SK-N-SH (cell line): ENCODE measurements around the gene GJB2. TPM values are rescaled to one million over a fixed set of nuclear protein-coding genes. Genes with fewer than 3 reads are reported as not detected.

Source experiments
- CTCF ChIA-PET: fragments of 300-600, 350-600 bp; formaldehyde crosslinking; extraction: SDS; loops from one replicate; lab custom pipeline; 2021; lab: Yijun Ruan, JAX
- POLR2A ChIA-PET: fragments of 350-600 bp; sonication (Branson Sonifier 250); formaldehyde crosslinking; extraction: SDS; loops from one replicate; lab custom pipeline; 2020; ENCODE audit warnings: antibody characterized with exemption, inconsistent platforms; lab: Yijun Ruan, JAX
- DNase-seq: peaks from one replicate; pipeline ENCODE4 v3.0.0; 2012
- H2AFZ ChIP-seq: fragments of 200-600 bp; sonication (generic); 2 replicates; pipeline ENCODE4 v1.8.1; 2016; ENCODE audit warnings: antibody characterized with exemption, mild to moderate bottlenecking, low read depth
- H3F3A ChIP-seq: fragments of 200-600 bp; sonication (generic); replicated peaks from 2 replicates; pipeline ENCODE3; 2016; ENCODE audit warnings: antibody characterized with exemption, mild to moderate bottlenecking; ENCODE audit not compliant: insufficient read depth
- H3K27ac ChIP-seq, 2 experiments: fragments of 200-500 bp in 1 of 2; fragments of 200-600 bp in 1 of 2; sonication (Bioruptor generic) in 1 of 2; sonication (generic), shearing (Covaris generic) in 1 of 2; 2 replicates each; pipeline versions ENCODE4 v1.5.1 to v1.6.1; 2014 to 2016; ENCODE audit warnings: low read depth in 2 of 2, inconsistent platforms in 1 of 2, low read length in 1 of 2, mild to moderate bottlenecking in 1 of 2, mixed read lengths in 1 of 2
- H3K27me3 ChIP-seq: fragments of 200-600 bp; sonication (generic), shearing (Covaris generic); 2 replicates; pipeline ENCODE4 v1.6.1; 2016; ENCODE audit warnings: mixed run types; ENCODE audit not compliant: insufficient read depth
- H3K36me3 ChIP-seq, 2 experiments: fragments of 200-500 bp in 1 of 2; fragments of 200-600 bp in 1 of 2; sonication (Bioruptor generic) in 1 of 2; sonication (generic) in 1 of 2; replicated peaks in 1 of 2; 2 replicates each; pipeline versions ENCODE3 to v1.5.1; 2014 to 2016; ENCODE audit warnings: low read length in 1 of 2, mild to moderate bottlenecking in 1 of 2; ENCODE audit not compliant: insufficient read depth in 2 of 2, control insufficient read depth in 1 of 2
- H3K4me1 ChIP-seq, 2 experiments: fragments of 200-500 bp in 1 of 2; fragments of 200-600 bp in 1 of 2; sonication (Bioruptor generic) in 1 of 2; sonication (generic), shearing (Covaris generic) in 1 of 2; 2 replicates each; pipeline versions ENCODE4 v1.5.1 to v1.6.1; 2014 to 2016; ENCODE audit warnings: low read depth in 1 of 2, low read length in 1 of 2, mixed run types in 1 of 2; ENCODE audit not compliant: insufficient read depth in 2 of 2, control insufficient read depth in 1 of 2
- H3K4me2 ChIP-seq: fragments of 200-600 bp; sonication (generic), shearing (Covaris generic); 2 replicates; pipeline ENCODE4 v1.6.1; 2017; ENCODE audit warnings: mixed run types
- H3K4me3 ChIP-seq, 2 experiments: fragments of 200-500 bp in 1 of 2; fragments of 200-600 bp in 1 of 2; sonication (Bioruptor generic) in 1 of 2; sonication (generic), shearing (Covaris generic) in 1 of 2; 2 replicates each; pipeline versions ENCODE4 v1.5.1 to v1.8.1; 2014 to 2016; ENCODE audit warnings: low read depth in 2 of 2, inconsistent platforms in 1 of 2, low read length in 1 of 2, mild to moderate bottlenecking in 1 of 2, mixed read lengths in 1 of 2, moderate library complexity in 1 of 2
- H3K79me2 ChIP-seq: fragments of 200-600 bp; sonication (generic); 2 replicates; pipeline ENCODE4 v1.8.1; 2017; ENCODE audit warnings: mild to moderate bottlenecking; ENCODE audit not compliant: insufficient read depth
- H3K9ac ChIP-seq: fragments of 200-600 bp; sonication (generic); 2 replicates; pipeline ENCODE4 v1.6.1; 2017; ENCODE audit warnings: mixed run types
- H3K9me2 ChIP-seq: fragments of 200-600 bp; sonication (generic); 2 replicates; pipeline ENCODE4 v1.6.1; 2017; ENCODE audit warnings: mixed run types
- H3K9me3 ChIP-seq: fragments of 200-600 bp; sonication (generic); 2 replicates; pipeline ENCODE4 v1.6.1; 2017; ENCODE audit warnings: mixed run types, mild to moderate bottlenecking, moderate library complexity
- H4K20me1 ChIP-seq: fragments of 200-600 bp; sonication (generic); 2 replicates; pipeline ENCODE4 v1.6.1; 2017; ENCODE audit warnings: mild to moderate bottlenecking, mixed run types; ENCODE audit not compliant: insufficient read depth
- CHD2 ChIP-seq: fragments of 150-350 bp; IDR thresholded peaks from 2 replicates; pipeline ENCODE4 v1.6.1; 2018; ENCODE audit warnings: low read length; ENCODE audit not compliant: partially characterized antibody
- EP300 ChIP-seq, 2 experiments: IDR thresholded peaks; 2 replicates each; pipeline versions ENCODE4 v1.4.0 to v1.6.1; 2012; ENCODE audit warnings: borderline replicate concordance in 1 of 2, low read depth in 1 of 2, low read length in 1 of 2
- FOXM1 ChIP-seq: IDR thresholded peaks from 2 replicates; pipeline ENCODE4 v1.4.0; 2012; ENCODE audit warnings: low read depth, mild to moderate bottlenecking
- GATA2 ChIP-seq: sonication (generic); formaldehyde crosslinking; IDR thresholded peaks from 2 replicates; pipeline ENCODE4 v1.5.0; 2020; ENCODE audit warnings: mild to moderate bottlenecking, missing genetic modification reagents
- NFIC ChIP-seq: IDR thresholded peaks from 2 replicates; pipeline ENCODE4 v1.4.0; 2012; ENCODE audit warnings: borderline replicate concordance
- NRF1 ChIP-seq: IDR thresholded peaks from 2 replicates; pipeline ENCODE4 v1.6.1; 2012; ENCODE audit warnings: low read depth, mild to moderate bottlenecking, low read length
- RAD21 ChIP-seq: IDR thresholded peaks from 2 replicates; pipeline ENCODE4 v1.6.1; 2012; ENCODE audit warnings: mild to moderate bottlenecking, low read length
- REST ChIP-seq: IDR thresholded peaks from 2 replicates; pipeline ENCODE4 v1.6.1; 2012; ENCODE audit warnings: mild to moderate bottlenecking, low read depth, low read length, moderate library complexity
- SIN3A ChIP-seq: IDR thresholded peaks from 2 replicates; pipeline ENCODE4 v1.6.1; 2012; ENCODE audit warnings: low read depth, mild to moderate bottlenecking, low read length, moderate library complexity, borderline replicate concordance
- TEAD4 ChIP-seq: IDR thresholded peaks from 2 replicates; pipeline ENCODE4 v1.4.0; 2012; ENCODE audit warnings: mild to moderate bottlenecking, borderline replicate concordance; ENCODE audit not compliant: insufficient read depth
- WGBS: methylation state at CpG from one replicate; pipeline ENCODE4 v1.1.6; 2017; ENCODE audit warnings: low lambda C conversion rate; 5-methylcytosine and 5-hydroxymethylcytosine counted together
- polyA plus RNA-seq, 3 experiments: library from polyadenylated mRNA; depleted of rRNA; stranded (reverse); fragments of >200 nt; gene quantifications; 2 replicates each; pipeline ENCODE4 v1.2.3, GENCODE V29; 2012
- TF ChIP-seq, protein P1 (sequence below): fragments of 150-350 bp; IDR thresholded peaks from 2 replicates; pipeline ENCODE4 v1.6.1; 2016; ENCODE audit warnings: mild to moderate bottlenecking, low read depth, low read length
- TF ChIP-seq, protein P2 (sequence below): IDR thresholded peaks from 2 replicates; pipeline ENCODE4; 2012
- TF ChIP-seq, protein P3 (sequence below): IDR thresholded peaks from 2 replicates; pipeline ENCODE4 v1.4.0; 2012; ENCODE audit warnings: low read depth, borderline replicate concordance

GJB2 gene
- polyA plus RNA-seq, 1 of the 3 experiments (the other 2 are of a cell fraction) = not detected

GRCh38 chr13:20209948-20210347, 17.2 kb upstream of the GJB2 start:
- TF ChIP-seq GATA2 (CRISPR knock-in tag) = no peak
- TF ChIP-seq, protein P1, sequence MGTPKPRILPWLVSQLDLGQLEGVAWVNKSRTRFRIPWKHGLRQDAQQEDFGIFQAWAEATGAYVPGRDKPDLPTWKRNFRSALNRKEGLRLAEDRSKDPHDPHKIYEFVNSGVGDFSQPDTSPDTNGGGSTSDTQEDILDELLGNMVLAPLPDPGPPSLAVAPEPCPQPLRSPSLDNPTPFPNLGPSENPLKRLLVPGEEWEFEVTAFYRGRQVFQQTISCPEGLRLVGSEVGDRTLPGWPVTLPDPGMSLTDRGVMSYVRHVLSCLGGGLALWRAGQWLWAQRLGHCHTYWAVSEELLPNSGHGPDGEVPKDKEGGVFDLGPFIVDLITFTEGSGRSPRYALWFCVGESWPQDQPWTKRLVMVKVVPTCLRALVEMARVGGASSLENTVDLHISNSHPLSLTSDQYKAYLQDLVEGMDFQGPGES = no peak
- TF ChIP-seq FOXM1 = no peak
- no peak for TF ChIP-seq NRF1
- no peak for TF ChIP-seq CHD2
- no peak for TF ChIP-seq TEAD4
- TF ChIP-seq SIN3A = no peak
- TF ChIP-seq, protein P2, sequence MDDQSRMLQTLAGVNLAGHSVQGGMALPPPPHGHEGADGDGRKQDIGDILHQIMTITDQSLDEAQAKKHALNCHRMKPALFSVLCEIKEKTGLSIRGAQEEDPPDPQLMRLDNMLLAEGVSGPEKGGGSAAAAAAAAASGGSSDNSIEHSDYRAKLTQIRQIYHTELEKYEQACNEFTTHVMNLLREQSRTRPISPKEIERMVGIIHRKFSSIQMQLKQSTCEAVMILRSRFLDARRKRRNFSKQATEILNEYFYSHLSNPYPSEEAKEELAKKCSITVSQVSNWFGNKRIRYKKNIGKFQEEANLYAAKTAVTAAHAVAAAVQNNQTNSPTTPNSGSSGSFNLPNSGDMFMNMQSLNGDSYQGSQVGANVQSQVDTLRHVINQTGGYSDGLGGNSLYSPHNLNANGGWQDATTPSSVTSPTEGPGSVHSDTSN = no peak
- no peak for TF ChIP-seq EP300 (IDR thresholded peaks at IDR 0.05; ENCODE audit: borderline replicate concordance in 1 of 2, low read depth in 1 of 2, low read length in 1 of 2)
- TF ChIP-seq RAD21 = no peak
- TF ChIP-seq, protein P3, sequence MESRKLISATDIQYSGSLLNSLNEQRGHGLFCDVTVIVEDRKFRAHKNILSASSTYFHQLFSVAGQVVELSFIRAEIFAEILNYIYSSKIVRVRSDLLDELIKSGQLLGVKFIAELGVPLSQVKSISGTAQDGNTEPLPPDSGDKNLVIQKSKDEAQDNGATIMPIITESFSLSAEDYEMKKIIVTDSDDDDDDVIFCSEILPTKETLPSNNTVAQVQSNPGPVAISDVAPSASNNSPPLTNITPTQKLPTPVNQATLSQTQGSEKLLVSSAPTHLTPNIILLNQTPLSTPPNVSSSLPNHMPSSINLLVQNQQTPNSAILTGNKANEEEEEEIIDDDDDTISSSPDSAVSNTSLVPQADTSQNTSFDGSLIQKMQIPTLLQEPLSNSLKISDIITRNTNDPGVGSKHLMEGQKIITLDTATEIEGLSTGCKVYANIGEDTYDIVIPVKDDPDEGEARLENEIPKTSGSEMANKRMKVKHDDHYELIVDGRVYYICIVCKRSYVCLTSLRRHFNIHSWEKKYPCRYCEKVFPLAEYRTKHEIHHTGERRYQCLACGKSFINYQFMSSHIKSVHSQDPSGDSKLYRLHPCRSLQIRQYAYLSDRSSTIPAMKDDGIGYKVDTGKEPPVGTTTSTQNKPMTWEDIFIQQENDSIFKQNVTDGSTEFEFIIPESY = no peak
- no peak for TF ChIP-seq NFIC
- TF ChIP-seq REST = no peak
- no peaks in the 10 kb centered on the region for H3K4me1 ChIP-seq
- H3K9ac ChIP-seq = no peak overlapping the region
- POLR2A ChIA-PET = no interaction called here
- H3K79me2 ChIP-seq = no peaks in the 10 kb centered on the region
- no peaks in the 10 kb centered on the region for H3F3A ChIP-seq
- no peak for DNase-seq
- no peak overlapping the region for H3K4me3 ChIP-seq
- CTCF ChIA-PET = interaction anchor here (0.6 to 1.9 kb wide), 3 partner anchors 13 to 616 kb away, joined by 3 to 11 read pairs (median 3); no protein-coding TSS in a partner anchor
- no peak overlapping the region for H3K27ac ChIP-seq
- no peak overlapping the region for H3K4me2 ChIP-seq
- H3K27me3 ChIP-seq = peaks cover 73% of the 10 kb centered on the region
- no peaks in the 10 kb centered on the region for H3K36me3 ChIP-seq
- no peak overlapping the region for H2AFZ ChIP-seq
- H3K9me3 ChIP-seq = no peaks in the 10 kb centered on the region
- 13% methylated on average over 1 of the region's 1 CpG for WGBS
- no peaks in the 10 kb centered on the region for H4K20me1 ChIP-seq
- no peaks in the 10 kb centered on the region for H3K9me2 ChIP-seq
